Ascending aorta (tissue), 2 donors: ENCODE data around the gene PRICKLE3. TPM values are rescaled to one million over a fixed set of nuclear protein-coding genes. Genes with fewer than 3 reads are reported as not detected.
"Not testable (repeated sequence)": the region's sequence is repeated elsewhere in the genome, so short reads cannot be mapped to it uniquely, and the experiment has no call there.

Experiments used
- DNase-seq, 2 donors: peaks; one replicate each; pipeline ENCODE4 v3.0.0-alpha.2; 2019; ENCODE audit warnings: low spot score in 2 of 2
- H3K27ac ChIP-seq, 2 donors: fragments of 200-600 bp; sonication (generic); one replicate each; pipeline ENCODE4 v1.5.1; 2016 to 2017; ENCODE audit warnings: mild to moderate bottlenecking in 1 of 2
- H3K27me3 ChIP-seq: fragments of 200-600 bp; sonication (generic); one replicate; pipeline ENCODE4 v1.5.1; 2017
- H3K36me3 ChIP-seq, 2 donors: fragments of 200-600 bp; sonication (generic); one replicate each; pipeline ENCODE4 v1.5.1; 2016
- H3K4me1 ChIP-seq, 2 donors: fragments of 200-600 bp; sonication (generic); one replicate each; pipeline ENCODE4 v1.5.1; 2016 to 2017; ENCODE audit warnings: mild to moderate bottlenecking in 1 of 2
- H3K4me3 ChIP-seq, 2 donors: fragments of 200-600 bp; sonication (generic); one replicate each; pipeline ENCODE4 v1.5.1; 2016 to 2017; ENCODE audit warnings: mild to moderate bottlenecking in 1 of 2
- H3K9me3 ChIP-seq, 2 donors: fragments of 200-600 bp; sonication (generic); one replicate each; pipeline ENCODE4 v1.5.1; 2016
- intact Hi-C: fragments of 100-400 bp; cut with DNase I; formaldehyde crosslinking; loops from one replicate; pipeline ENCODE4 v1.15.1; 2023
- total RNA-seq: library from RNA; depleted of rRNA; stranded (reverse); fragments of >200 nt; gene quantifications from one replicate; pipeline ENCODE4 v1.1.0, GENCODE V29; 2016
- TF ChIP-seq, protein P1 (sequence below), 3 experiments: fragments of 200-600 bp in 2 of 3; fragments of 450-650 bp in 1 of 3; sonication (generic) in 2 of 3; IDR thresholded peaks; one replicate each; pipeline ENCODE4 v1.5.1; 2016 to 2019; ENCODE audit warnings: antibody characterized with exemption in 3 of 3, mild to moderate bottlenecking in 1 of 3, moderate library complexity in 1 of 3

PRICKLE3 gene
- total RNA-seq, 1 donor from 2014 or later: 25.3 TPM

DNA sequence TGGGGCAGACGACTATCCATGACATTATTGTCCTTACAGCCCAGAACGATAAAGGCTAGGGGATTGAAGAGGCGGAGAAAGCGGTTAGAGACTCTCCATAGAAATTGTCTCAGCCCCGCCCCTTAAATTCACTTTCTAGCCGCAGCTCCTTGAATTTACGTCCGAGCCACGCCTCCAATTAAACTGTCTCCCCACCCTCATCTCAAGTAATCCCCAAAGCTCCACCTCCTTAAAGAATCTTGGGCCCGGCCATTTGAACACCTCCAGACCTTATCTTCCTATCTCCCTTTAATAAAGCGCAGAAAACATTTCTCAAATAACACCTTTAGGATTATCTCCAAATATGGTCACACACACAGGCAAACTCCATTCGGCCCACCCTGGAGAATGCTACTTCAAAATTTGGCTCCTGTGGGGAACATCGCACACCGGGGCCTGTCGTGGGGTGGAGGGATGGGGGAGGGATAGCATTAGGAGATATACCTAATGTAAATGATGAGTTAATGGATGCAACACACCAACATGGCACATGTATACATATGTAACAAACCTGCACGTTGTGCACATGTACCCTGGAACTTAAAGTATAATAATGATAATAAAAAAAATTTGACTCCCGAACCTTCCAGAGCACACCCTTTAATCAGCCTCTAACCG lies 30.8 kb downstream of the PRICKLE3 start:
- Histone ChIP-seq H3K27me3 (no peaks in the 10 kb centered on the region), H3K4me1 (no peaks in the 10 kb centered on the region), H3K27ac (peak overlapping the region; percentile 95 to 97), H3K9me3 (no peaks in the 10 kb centered on the region), H3K36me3 (no peaks in the 10 kb centered on the region), H3K4me3 (peak overlapping the region; percentile 50 to 65)
- TF ChIP-seq, protein P1, sequence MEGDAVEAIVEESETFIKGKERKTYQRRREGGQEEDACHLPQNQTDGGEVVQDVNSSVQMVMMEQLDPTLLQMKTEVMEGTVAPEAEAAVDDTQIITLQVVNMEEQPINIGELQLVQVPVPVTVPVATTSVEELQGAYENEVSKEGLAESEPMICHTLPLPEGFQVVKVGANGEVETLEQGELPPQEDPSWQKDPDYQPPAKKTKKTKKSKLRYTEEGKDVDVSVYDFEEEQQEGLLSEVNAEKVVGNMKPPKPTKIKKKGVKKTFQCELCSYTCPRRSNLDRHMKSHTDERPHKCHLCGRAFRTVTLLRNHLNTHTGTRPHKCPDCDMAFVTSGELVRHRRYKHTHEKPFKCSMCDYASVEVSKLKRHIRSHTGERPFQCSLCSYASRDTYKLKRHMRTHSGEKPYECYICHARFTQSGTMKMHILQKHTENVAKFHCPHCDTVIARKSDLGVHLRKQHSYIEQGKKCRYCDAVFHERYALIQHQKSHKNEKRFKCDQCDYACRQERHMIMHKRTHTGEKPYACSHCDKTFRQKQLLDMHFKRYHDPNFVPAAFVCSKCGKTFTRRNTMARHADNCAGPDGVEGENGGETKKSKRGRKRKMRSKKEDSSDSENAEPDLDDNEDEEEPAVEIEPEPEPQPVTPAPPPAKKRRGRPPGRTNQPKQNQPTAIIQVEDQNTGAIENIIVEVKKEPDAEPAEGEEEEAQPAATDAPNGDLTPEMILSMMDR (IDR thresholded peaks at IDR 0.05): no peak
- intact Hi-C loops: loop anchor here (1.0 to 5.0 kb wide), 5 partner anchors 12 to 113 kb away; partner anchors contain the start of genes GPKOW, PPP1R3F, PRICKLE3 and TFE3
- peak in 1 of 2 donors; percentile 76 for DNase-seq

DNA sequence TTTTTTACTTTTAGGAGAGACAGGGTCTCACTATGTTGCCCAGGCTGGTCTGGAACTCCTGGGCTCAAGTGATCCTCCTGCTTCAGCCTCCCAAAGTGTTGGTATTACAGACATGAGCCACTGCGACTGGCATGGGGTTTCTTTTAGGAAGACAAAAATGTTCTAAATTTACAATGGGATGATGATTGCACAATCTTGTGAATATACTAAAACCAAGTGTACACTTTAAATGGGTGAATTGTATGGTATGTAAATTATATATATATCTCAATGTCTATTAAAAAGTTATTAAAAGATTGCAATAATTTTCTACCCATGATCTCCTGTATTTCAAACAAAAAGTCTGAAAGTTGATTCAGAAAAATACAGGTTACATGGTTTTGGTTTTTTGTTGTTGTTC lies 32.7 kb downstream of the PRICKLE3 start:
- no peaks in the 10 kb centered on the region for H3K9me3 ChIP-seq
- TF ChIP-seq, protein P1 (IDR thresholded peaks at IDR 0.05): no peak
- H3K4me1 ChIP-seq: no peaks in the 10 kb centered on the region
- H3K36me3 ChIP-seq: no peaks in the 10 kb centered on the region
- H3K4me3 ChIP-seq: no peak overlapping the region
- no peaks in the 10 kb centered on the region for H3K27me3 ChIP-seq
- no peak overlapping the region for H3K27ac ChIP-seq
- DNase-seq: no peak
- intact Hi-C loops: no loop called here

GRCh38 chrX:49149291-49149690 lies 36.9 kb downstream of the PRICKLE3 start:
- H3K4me1 ChIP-seq, H3K27me3 ChIP-seq, H3K4me3 ChIP-seq, H3K9me3 ChIP-seq, H3K36me3 ChIP-seq, intact Hi-C loops, H3K27ac ChIP-seq, DNase-seq: not testable (repeated sequence)

DNA sequence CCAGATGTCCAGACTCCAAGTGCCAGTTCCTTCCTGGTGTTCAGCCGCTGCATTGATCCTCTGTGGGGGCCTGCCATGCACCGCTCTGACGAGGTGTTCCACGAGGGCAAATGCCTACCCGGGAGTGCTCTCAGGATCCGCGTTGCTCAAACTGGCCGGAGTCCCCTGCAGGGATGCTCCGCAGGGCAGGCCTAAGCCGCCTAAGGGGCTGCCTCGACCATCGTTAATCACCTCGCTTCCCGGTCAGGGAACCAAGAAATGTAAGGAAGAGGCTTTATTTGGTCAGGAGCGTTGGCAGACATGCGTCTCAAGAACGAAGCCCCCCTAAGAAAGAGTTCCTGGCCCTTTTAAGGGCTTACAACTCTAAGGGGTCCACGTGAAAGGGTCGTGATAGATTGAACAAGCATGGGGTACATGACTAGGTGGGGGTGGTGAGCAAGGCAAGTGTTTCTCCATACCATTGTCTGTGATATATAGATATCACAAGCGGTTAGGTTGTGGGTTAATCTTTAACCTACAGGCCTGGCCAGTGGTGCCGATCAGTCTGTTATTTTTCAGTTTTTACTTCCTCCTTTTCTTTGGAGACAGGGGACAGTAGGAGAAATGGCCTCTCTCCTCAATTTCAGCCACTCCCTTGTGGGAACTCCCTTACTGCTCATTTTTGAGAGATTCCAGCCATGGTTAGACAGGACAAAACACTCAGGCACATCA lies 37.6 kb downstream of the PRICKLE3 start:
- DNase-seq: not testable (repeated sequence)

GRCh38 chrX:49147936-49148335 lies 38.2 kb downstream of the PRICKLE3 start:
- DNase-seq: no peak
- no peaks in the 10 kb centered on the region for H3K9me3 ChIP-seq
- no peaks in the 10 kb centered on the region for H3K4me1 ChIP-seq
- H3K36me3 ChIP-seq: no peaks in the 10 kb centered on the region
- no peaks in the 10 kb centered on the region for H3K27me3 ChIP-seq
- no peak overlapping the region for H3K27ac ChIP-seq
- TF ChIP-seq, protein P1 (IDR thresholded peaks at IDR 0.05): no peak
- H3K4me3 ChIP-seq: no peak overlapping the region
- intact Hi-C loops: no loop called here

More for the DNA sequence above, 37.6 kb downstream of the PRICKLE3 start:
- intact Hi-C loops, H3K27me3 ChIP-seq, H3K27ac ChIP-seq, H3K4me3 ChIP-seq, H3K9me3 ChIP-seq, H3K4me1 ChIP-seq, H3K36me3 ChIP-seq: not testable (repeated sequence)

DNA sequence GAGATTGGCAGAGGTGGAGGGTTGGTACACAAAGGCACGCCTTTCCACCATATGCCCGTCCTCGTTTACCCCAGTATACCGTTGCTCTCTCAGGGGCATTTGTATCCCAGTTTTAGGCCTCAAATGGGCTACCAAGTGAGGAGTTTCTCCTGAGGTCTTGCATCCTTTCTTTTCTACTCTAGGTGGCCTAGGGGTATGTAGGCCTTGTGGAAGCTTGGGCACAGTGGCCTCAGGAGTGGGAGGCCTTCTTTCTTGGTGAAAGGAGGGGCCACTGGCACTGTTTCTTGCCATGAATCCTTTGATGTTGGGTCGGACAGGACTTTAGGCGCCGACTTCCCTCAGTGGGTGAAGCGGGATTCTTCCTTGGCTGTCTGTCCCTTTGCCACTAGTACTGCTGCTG lies 38.9 kb downstream of the PRICKLE3 start:
- H3K27ac ChIP-seq: no peak overlapping the region
- TF ChIP-seq, protein P1 (IDR thresholded peaks at IDR 0.05): no peak
- intact Hi-C loops: no loop called here
- no peaks in the 10 kb centered on the region for H3K27me3 ChIP-seq
- no peaks in the 10 kb centered on the region for H3K9me3 ChIP-seq
- no peaks in the 10 kb centered on the region for H3K4me1 ChIP-seq
- no peak overlapping the region for H3K4me3 ChIP-seq
- no peak for DNase-seq
- no peaks in the 10 kb centered on the region for H3K36me3 ChIP-seq

- H3K36me3 ChIP-seq, H3K4me1 ChIP-seq, H3K27me3 ChIP-seq, DNase-seq, intact Hi-C loops, H3K27ac ChIP-seq, H3K4me3 ChIP-seq: not testable (repeated sequence)
- peaks cover 6 to 16% of the 10 kb centered on the region in 2 donors for H3K9me3 ChIP-seq
These were observed 43.0 kb downstream of the PRICKLE3 start for GRCh38 chrX:49143154-49143553.
